Keratinocyte (primary cell): ENCODE measurements around the gene SPAG9. TPM values are rescaled to one million over a fixed set of nuclear protein-coding genes. Genes with fewer than 3 reads are reported as not detected.

ENCODE experiments used
- DNase-seq: peaks from one replicate; pipeline ENCODE4 v3.0.0-alpha.2; 2011; ENCODE audit warnings: low read depth, missing footprints, low spot score
- FAIRE-seq: peaks from 2 replicates; lab custom pipeline; 2011; peaks lifted over from hg19 to GRCh38; lab: Jason Lieb, UNC
- H2AFZ ChIP-seq: 2 replicates; pipeline ENCODE4 v1.6.0; 2012; ENCODE audit warnings: low read length, control low read depth, inconsistent platforms; ENCODE audit not compliant: control insufficient read depth
- H3K27ac ChIP-seq: 2 replicates; pipeline ENCODE4 v1.5.1; 2011; ENCODE audit warnings: low read length; ENCODE audit not compliant: control insufficient read depth, insufficient read depth
- H3K27me3 ChIP-seq: 3 replicates; pipeline ENCODE4 v1.6.0; 2011; ENCODE audit warnings: low read length; ENCODE audit not compliant: control insufficient read depth, insufficient read depth; ENCODE audit errors: extremely low read depth
- H3K36me3 ChIP-seq, 2 experiments: 2 replicates in 1 of 2; 3 replicates in 1 of 2; pipeline ENCODE4 v1.5.1; 2011; ENCODE audit warnings: low read length in 2 of 2, mild to moderate bottlenecking in 1 of 2; ENCODE audit not compliant: control insufficient read depth in 2 of 2, insufficient read depth in 2 of 2; ENCODE audit errors: extremely low read depth in 1 of 2
- H3K4me1 ChIP-seq: 3 replicates; pipeline ENCODE4 v1.5.1; 2011; ENCODE audit warnings: low read length; ENCODE audit not compliant: control insufficient read depth, insufficient read depth; ENCODE audit errors: extremely low read depth
- H3K4me2 ChIP-seq: 3 replicates; pipeline ENCODE4 v1.6.0; 2011; ENCODE audit warnings: low read depth, low read length; ENCODE audit not compliant: control insufficient read depth, insufficient read depth; ENCODE audit errors: extremely low read depth
- H3K4me3 ChIP-seq, 3 experiments: fragments of 200-600 bp in 1 of 3; sonication (generic) in 1 of 3; 2 replicates in 2 of 3; 3 replicates in 1 of 3; pipeline ENCODE4 v1.5.1; 2011 to 2016; ENCODE audit warnings: low read length in 3 of 3, mild to moderate bottlenecking in 3 of 3, control low read depth in 2 of 3, inconsistent platforms in 1 of 3, low read depth in 1 of 3, mixed read lengths in 1 of 3, mixed run types in 1 of 3, moderate library complexity in 1 of 3; ENCODE audit not compliant: control insufficient read depth in 2 of 3, insufficient read depth in 2 of 3; ENCODE audit errors: extremely low read depth in 1 of 3
- H3K79me2 ChIP-seq: 2 replicates; pipeline ENCODE4 v1.6.0; 2012; ENCODE audit warnings: low read length; ENCODE audit not compliant: control insufficient read depth, insufficient read depth
- H3K9ac ChIP-seq: 3 replicates; pipeline ENCODE4 v1.6.0; 2011; ENCODE audit warnings: low read length; ENCODE audit not compliant: control insufficient read depth, insufficient read depth; ENCODE audit errors: extremely low read depth
- H3K9me1 ChIP-seq: 3 replicates; pipeline ENCODE4 v1.6.0; 2011; ENCODE audit warnings: low read length; ENCODE audit not compliant: control insufficient read depth, insufficient read depth; ENCODE audit errors: extremely low read depth
- H3K9me3 ChIP-seq: 2 replicates; pipeline ENCODE4 v1.5.1; 2012; ENCODE audit warnings: low read depth, low read length; ENCODE audit not compliant: control insufficient read depth
- H4K20me1 ChIP-seq: 3 replicates; pipeline ENCODE4 v1.6.0; 2011; ENCODE audit warnings: low read length; ENCODE audit not compliant: control insufficient read depth, insufficient read depth; ENCODE audit errors: extremely low read depth
- EZH2 ChIP-seq: IDR thresholded peaks from one replicate; pipeline ENCODE4 v1.6.1; 2012; ENCODE audit warnings: inconsistent platforms, mild to moderate bottlenecking, low read length, moderate library complexity
- dilution Hi-C: fragments of 300-500 bp; cut with MboI; formaldehyde crosslinking; loops from one replicate; pipeline ENCODE4 v1.7.0; 2020; ENCODE audit warnings: low sequenced_read_pairs; ENCODE audit not compliant: extremely low pct_ligation_motif_present
- polyA plus RNA-seq, 5 experiments: library from polyadenylated mRNA; depleted of rRNA in 3 of 5; stranded (reverse) in 3 of 5; stranded (forward) in 1 of 5; unstranded in 1 of 5; fragments of >200 nt; gene quantifications; 1 replicate in 1 of 5; 2 replicates in 3 of 5; 3 replicates in 1 of 5; pipeline versions ENCODE4 v1.2.1 to v1.2.3, GENCODE V29; 2011 to 2012; ENCODE audit warnings: missing spikeins in 2 of 5, low read depth in 1 of 5, low replicate concordance in 1 of 5
- TF ChIP-seq, protein P1 (sequence below), 3 experiments: IDR thresholded peaks in 1 of 3; conservative IDR thresholded peaks in 1 of 3; optimal IDR thresholded peaks in 1 of 3; 2 replicates in 2 of 3; 3 replicates in 1 of 3; pipeline versions ENCODE3 to v1.5.1; 2011; ENCODE audit warnings: low read length in 3 of 3, mild to moderate bottlenecking in 3 of 3, moderate library complexity in 2 of 3, control low read depth in 1 of 3, inconsistent platforms in 1 of 3; ENCODE audit not compliant: insufficient read depth in 2 of 3; ENCODE audit errors: extremely low read depth in 1 of 3

SPAG9 gene
- polyA plus RNA-seq, 1 donor (not counting 4 experiments of a cell fraction or from before 2014, with no cell fraction given), result 43.1 TPM

GRCh38 chr17:51078009-51078592 lies 42.6 kb downstream of the SPAG9 start:
- FAIRE-seq, result no peak
- dilution Hi-C loops, result no loop called here

DNA sequence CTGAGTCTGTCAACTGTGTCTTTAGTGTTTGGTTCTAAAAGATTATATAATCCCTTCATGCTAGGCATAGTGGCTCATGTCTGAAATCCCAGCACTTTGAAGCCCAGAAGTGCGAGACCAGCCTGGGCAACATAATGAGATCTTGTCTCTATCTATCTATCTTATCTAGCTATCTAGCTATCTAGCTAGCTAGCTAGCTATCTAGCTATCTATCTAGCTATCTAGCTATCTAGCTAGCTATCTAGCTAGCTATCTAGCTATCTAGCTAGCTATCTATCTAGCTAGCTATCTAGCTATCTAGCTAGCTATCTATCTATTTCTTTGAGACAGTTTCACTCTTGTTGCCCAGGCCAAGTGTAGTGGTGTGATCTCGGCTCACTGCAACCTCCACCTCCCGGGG lies 43.8 kb downstream of the SPAG9 start:
- TF ChIP-seq EZH2, result no peak
- TF ChIP-seq, protein P1, sequence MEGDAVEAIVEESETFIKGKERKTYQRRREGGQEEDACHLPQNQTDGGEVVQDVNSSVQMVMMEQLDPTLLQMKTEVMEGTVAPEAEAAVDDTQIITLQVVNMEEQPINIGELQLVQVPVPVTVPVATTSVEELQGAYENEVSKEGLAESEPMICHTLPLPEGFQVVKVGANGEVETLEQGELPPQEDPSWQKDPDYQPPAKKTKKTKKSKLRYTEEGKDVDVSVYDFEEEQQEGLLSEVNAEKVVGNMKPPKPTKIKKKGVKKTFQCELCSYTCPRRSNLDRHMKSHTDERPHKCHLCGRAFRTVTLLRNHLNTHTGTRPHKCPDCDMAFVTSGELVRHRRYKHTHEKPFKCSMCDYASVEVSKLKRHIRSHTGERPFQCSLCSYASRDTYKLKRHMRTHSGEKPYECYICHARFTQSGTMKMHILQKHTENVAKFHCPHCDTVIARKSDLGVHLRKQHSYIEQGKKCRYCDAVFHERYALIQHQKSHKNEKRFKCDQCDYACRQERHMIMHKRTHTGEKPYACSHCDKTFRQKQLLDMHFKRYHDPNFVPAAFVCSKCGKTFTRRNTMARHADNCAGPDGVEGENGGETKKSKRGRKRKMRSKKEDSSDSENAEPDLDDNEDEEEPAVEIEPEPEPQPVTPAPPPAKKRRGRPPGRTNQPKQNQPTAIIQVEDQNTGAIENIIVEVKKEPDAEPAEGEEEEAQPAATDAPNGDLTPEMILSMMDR (optimal IDR thresholded peaks at IDR 0.05 in 1 of 3, IDR thresholded peaks at IDR 0.05 in 1 of 3, conservative IDR thresholded peaks at IDR 0.05 in 1 of 3; ENCODE audit: extremely low read depth in 1 of 3, insufficient read depth in 2 of 3, low read length in 3 of 3), result no peak
- H3K9me3 ChIP-seq, result no peaks in the 10 kb centered on the region
- H4K20me1 ChIP-seq, result no peaks in the 10 kb centered on the region
- no peak for FAIRE-seq
- no peak overlapping the region for H3K4me3 ChIP-seq
- H3K4me1 ChIP-seq, result peaks cover 2% of the 10 kb centered on the region
- H3K9ac ChIP-seq, result no peak overlapping the region
- no peak overlapping the region for H2AFZ ChIP-seq
- peaks cover 4 to 14% of the 10 kb centered on the region in 2 experiments for H3K36me3 ChIP-seq
- no peak for DNase-seq
- no peak overlapping the region for H3K4me2 ChIP-seq
- dilution Hi-C loops, result no loop called here
- peaks cover 21% of the 10 kb centered on the region for H3K79me2 ChIP-seq
- H3K27me3 ChIP-seq, result no peaks in the 10 kb centered on the region
- no peak overlapping the region for H3K27ac ChIP-seq
- H3K9me1 ChIP-seq, result no peaks in the 10 kb centered on the region

More at GRCh38 chr17:51078009-51078592, 42.6 kb downstream of the SPAG9 start:
- no peak overlapping the region for H3K4me3 ChIP-seq
- DNase-seq, result no peak
- H3K9me3 ChIP-seq, result no peaks in the 10 kb centered on the region
- no peak overlapping the region for H2AFZ ChIP-seq
- no peak overlapping the region for H3K27ac ChIP-seq
- H3K27me3 ChIP-seq, result no peaks in the 10 kb centered on the region
- H3K4me1 ChIP-seq, result peaks cover 2% of the 10 kb centered on the region
- H3K9me1 ChIP-seq, result no peaks in the 10 kb centered on the region
- H3K4me2 ChIP-seq, result no peak overlapping the region
- TF ChIP-seq EZH2, result no peak
- TF ChIP-seq, protein P1 (optimal IDR thresholded peaks at IDR 0.05 in 1 of 3, IDR thresholded peaks at IDR 0.05 in 1 of 3, conservative IDR thresholded peaks at IDR 0.05 in 1 of 3; ENCODE audit: extremely low read depth in 1 of 3, insufficient read depth in 2 of 3, low read length in 3 of 3), result no peak
- no peak overlapping the region for H3K9ac ChIP-seq
- no peaks in the 10 kb centered on the region for H4K20me1 ChIP-seq
- H3K79me2 ChIP-seq, result peaks cover 27% of the 10 kb centered on the region
- peaks cover 4 to 14% of the 10 kb centered on the region in 2 experiments for H3K36me3 ChIP-seq
